Measurements from ENCODE around the gene NBPF8. TPM values are rescaled to one million over a fixed set of nuclear protein-coding genes. Genes with fewer than 3 reads are reported as not detected.
"Not testable (repeated sequence)": the region's sequence is repeated elsewhere in the genome, so short reads cannot be mapped to it uniquely, and the experiment has no call there.

NBPF8 gene, protein sequence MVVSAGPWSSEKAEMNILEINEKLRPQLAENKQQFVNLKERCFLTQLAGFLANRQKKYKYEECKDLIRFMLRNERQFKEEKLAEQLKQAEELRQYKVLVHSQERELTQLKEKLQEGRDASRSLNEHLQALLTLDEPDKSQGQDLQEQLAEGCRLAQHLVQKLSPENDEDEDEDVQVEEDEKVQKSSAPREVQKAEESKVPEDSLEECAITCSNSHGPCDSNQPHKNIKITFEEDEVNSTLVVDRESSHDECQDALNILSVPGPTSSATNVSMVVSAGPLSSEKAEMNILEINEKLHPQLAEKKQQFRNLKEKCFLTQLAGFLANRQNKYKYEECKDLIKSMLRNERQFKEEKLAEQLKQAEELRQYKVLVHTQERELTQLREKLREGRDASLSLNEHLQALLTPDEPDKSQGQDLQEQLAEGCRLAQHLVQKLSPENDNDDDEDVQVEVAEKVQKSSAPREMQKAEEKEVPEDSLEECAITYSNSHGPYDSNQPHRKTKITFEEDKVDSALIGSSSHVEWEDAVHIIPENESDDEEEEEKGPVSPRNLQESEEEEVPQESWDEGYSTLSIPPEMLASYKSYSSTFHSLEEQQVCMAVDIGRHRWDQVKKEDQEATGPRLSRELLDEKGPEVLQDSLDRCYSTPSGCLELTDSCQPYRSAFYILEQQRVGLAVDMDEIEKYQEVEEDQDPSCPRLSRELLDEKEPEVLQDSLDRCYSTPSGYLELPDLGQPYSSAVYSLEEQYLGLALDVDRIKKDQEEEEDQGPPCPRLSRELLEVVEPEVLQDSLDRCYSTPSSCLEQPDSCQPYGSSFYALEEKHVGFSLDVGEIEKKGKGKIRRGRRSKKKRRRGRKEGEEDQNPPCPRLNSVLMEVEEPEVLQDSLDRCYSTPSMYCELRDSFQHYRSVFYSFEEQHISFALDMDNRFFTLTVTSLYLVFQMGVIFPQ
- 1 to 10 TPM in 3 of 4 donors, under 1 TPM in 1; 0.27 to 3.8 (median 1.7) TPM for total RNA-seq

GRCh38 chr1:120414911-120415480, at the start of gene NBPF8:
Gene NBPF8, plus strand, starts transcription at chr1:120415035. Its CDS starts 21,488 bp downstream, at chr1:120436523.
- peak; percentile 88 to 95 for ATAC-seq

DNA sequence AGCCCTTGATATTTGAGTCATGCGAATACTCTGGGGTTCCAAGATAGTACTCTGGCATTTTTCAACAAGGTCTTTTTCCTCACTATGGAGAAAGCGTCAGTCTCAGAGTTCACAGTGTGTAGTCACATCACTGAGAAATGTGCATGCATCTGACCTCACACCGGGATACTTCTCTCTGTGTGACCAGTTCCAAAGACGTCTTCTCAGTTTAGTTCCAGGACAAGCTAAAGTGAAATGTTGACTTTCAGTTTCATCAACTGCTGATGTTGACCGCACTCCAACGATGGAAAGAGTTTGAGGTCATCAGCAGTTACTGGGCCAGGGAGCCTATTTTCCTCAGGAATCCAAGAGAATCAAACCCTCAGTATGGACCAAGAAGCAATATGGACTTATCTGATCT, 47.1 kb upstream of the NBPF8 start:
- H3K4me1 ChIP-seq; H3K9me3 ChIP-seq; DNase-seq; H3K27me3 ChIP-seq; in situ Hi-C loops (cut with MboI; ENCODE audit: low sequenced_read_pairs in 4 of 4); H3K4me3 ChIP-seq; H3K27ac ChIP-seq; ATAC-seq; H3K36me3 ChIP-seq; intact Hi-C loops (cut with DNase I; ENCODE audit: low total_unique reads): not testable (repeated sequence)

More at GRCh38 chr1:120414911-120415480, at the start of gene NBPF8:
- H3K9me3 ChIP-seq; H3K27me3 ChIP-seq; in situ Hi-C loops (cut with MboI; ENCODE audit: low sequenced_read_pairs in 4 of 4); H3K36me3 ChIP-seq; H3K4me1 ChIP-seq; intact Hi-C loops (cut with DNase I; ENCODE audit: low total_unique reads): not testable (repeated sequence)
- H3K27ac ChIP-seq: peak within 1 kb of the TSS; percentile 54 to 76 (median 64)
- TF ChIP-seq POLR2A (IDR thresholded peaks at IDR 0.05): peak in 1 of 2 donors; percentile 7
- peak within 1 kb of the TSS; percentile 59 to 85 (median 72) for H3K4me3 ChIP-seq
- peak; percentile 57 to 78 for DNase-seq

- ATAC-seq; H3K4me3 ChIP-seq; DNase-seq; H3K9me3 ChIP-seq; H3K27me3 ChIP-seq; H3K27ac ChIP-seq; in situ Hi-C loops (cut with MboI; ENCODE audit: low sequenced_read_pairs in 4 of 4); intact Hi-C loops (cut with DNase I; ENCODE audit: low total_unique reads); H3K36me3 ChIP-seq; H3K4me1 ChIP-seq: not testable (repeated sequence)
These were observed 28.2 kb upstream of the NBPF8 start for GRCh38 chr1:120386651-120387050.

DNA sequence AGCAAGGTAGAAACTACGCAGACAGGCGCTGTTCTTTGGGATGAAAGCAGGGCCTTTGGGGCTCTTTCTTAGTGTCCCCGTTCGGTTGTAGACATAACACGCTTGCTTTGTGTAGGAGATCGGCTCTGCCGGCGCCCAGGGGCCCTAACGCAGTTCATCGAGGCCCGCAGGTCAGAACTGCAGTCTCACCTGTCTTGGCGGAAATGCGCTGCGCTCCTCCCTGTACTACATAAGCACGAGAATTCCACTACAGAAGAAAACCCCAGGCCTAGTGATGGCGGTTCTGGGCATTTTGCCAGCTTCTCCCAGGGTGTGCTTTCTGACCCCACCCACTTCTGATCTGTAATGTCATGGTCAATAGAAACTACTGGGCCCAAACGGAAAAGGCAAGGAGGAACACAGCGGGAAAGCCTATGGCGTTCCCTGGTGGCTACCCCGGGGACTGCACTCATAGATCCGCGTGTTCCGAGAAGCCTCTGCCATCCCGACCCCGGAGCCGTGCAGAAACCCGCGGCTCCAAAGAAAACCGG, 26.2 kb upstream of the NBPF8 start:
- H3K27ac ChIP-seq; H3K4me1 ChIP-seq; H3K36me3 ChIP-seq; intact Hi-C loops (cut with DNase I; ENCODE audit: low total_unique reads); in situ Hi-C loops (cut with MboI; ENCODE audit: low sequenced_read_pairs in 4 of 4); ATAC-seq; H3K27me3 ChIP-seq; DNase-seq; H3K9me3 ChIP-seq: not testable (repeated sequence)
- peak overlapping the region in 1 of 4 donors; percentile 17 for H3K4me3 ChIP-seq

DNA sequence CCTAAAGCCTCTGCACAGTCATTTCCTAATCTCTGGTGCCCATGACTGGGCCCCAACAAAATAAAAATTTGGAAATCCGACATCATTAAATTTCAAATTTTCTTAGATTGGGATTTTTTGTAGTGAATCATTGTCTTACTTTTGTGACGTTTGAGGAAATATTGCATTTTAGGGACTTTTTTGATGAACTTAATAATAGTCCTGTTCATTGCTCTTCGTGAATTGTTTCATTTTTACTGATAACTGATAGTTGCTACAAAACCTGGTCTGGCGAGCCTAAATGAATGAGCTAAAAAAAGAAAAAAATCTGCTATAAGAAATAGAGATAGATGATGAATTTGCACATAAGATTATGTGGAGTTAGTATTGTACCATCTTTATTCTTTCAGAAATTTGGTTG, 23.5 kb upstream of the NBPF8 start:
- intact Hi-C loops (cut with DNase I; ENCODE audit: low total_unique reads); H3K4me1 ChIP-seq; ATAC-seq; H3K27me3 ChIP-seq; DNase-seq; H3K36me3 ChIP-seq; H3K4me3 ChIP-seq; in situ Hi-C loops (cut with MboI; ENCODE audit: low sequenced_read_pairs in 4 of 4); H3K9me3 ChIP-seq; H3K27ac ChIP-seq: not testable (repeated sequence)

DNA sequence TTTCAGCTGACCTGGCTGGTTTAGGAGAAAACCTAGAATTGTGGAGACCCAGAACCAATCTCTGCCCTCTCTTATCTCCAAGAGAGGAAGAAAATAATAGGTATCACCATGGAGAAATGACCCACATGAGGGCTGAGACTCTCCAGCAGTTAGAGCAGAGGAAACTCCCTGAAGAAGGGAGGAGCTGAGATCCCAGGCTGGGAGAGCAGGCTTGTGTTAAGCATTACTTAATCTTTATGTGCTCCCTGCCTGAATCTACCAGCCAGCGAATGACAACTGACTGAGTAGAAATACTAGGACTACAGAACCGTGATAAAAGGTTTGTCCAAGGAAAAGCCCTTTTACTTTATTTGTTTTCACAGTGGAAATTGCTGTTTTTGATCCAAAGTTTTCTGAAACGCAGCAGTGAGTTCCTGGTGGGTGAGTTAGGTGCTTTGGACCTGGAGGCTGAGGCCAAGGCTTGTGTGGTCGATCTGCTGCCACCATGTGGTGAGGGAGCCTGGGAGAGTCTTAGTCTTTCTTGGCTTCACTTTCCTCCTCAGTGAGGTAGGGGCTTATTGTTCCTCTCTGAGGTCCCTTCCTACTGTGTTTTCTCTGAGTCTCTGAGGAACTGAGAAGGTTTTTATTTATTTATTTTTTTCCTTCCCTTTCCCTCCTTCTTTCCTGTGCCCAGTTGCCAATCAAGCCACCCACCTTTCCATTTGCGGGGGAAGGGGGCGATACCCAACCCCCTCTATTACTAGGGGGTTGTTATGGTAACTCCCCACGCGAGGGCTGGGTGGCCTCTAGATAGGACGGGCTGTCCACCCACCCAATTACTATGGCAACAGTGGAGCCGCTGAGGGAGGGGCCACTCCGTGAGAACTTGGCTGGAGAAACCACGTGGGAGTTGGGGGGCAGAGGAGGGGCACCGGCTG, 21.3 kb upstream of the NBPF8 start:
- H3K36me3 ChIP-seq; DNase-seq; ATAC-seq; in situ Hi-C loops (cut with MboI; ENCODE audit: low sequenced_read_pairs in 4 of 4); intact Hi-C loops (cut with DNase I; ENCODE audit: low total_unique reads); H3K9me3 ChIP-seq; H3K4me1 ChIP-seq; H3K4me3 ChIP-seq; H3K27me3 ChIP-seq; H3K27ac ChIP-seq: not testable (repeated sequence)
- TF ChIP-seq, protein P1, sequence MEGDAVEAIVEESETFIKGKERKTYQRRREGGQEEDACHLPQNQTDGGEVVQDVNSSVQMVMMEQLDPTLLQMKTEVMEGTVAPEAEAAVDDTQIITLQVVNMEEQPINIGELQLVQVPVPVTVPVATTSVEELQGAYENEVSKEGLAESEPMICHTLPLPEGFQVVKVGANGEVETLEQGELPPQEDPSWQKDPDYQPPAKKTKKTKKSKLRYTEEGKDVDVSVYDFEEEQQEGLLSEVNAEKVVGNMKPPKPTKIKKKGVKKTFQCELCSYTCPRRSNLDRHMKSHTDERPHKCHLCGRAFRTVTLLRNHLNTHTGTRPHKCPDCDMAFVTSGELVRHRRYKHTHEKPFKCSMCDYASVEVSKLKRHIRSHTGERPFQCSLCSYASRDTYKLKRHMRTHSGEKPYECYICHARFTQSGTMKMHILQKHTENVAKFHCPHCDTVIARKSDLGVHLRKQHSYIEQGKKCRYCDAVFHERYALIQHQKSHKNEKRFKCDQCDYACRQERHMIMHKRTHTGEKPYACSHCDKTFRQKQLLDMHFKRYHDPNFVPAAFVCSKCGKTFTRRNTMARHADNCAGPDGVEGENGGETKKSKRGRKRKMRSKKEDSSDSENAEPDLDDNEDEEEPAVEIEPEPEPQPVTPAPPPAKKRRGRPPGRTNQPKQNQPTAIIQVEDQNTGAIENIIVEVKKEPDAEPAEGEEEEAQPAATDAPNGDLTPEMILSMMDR (IDR thresholded peaks at IDR 0.05 in 4 of 5, conservative IDR thresholded peaks at IDR 0.05 in 1 of 5): peak in 1 of 5 experiments; percentile 37

- ATAC-seq; H3K4me1 ChIP-seq; H3K27ac ChIP-seq; intact Hi-C loops (cut with DNase I; ENCODE audit: low total_unique reads); H3K4me3 ChIP-seq; DNase-seq; H3K9me3 ChIP-seq; H3K36me3 ChIP-seq; in situ Hi-C loops (cut with MboI; ENCODE audit: low sequenced_read_pairs in 4 of 4); H3K27me3 ChIP-seq: not testable (repeated sequence)
These were observed 9.5 kb upstream of the NBPF8 start for GRCh38 chr1:120405348-120405747.

DNA sequence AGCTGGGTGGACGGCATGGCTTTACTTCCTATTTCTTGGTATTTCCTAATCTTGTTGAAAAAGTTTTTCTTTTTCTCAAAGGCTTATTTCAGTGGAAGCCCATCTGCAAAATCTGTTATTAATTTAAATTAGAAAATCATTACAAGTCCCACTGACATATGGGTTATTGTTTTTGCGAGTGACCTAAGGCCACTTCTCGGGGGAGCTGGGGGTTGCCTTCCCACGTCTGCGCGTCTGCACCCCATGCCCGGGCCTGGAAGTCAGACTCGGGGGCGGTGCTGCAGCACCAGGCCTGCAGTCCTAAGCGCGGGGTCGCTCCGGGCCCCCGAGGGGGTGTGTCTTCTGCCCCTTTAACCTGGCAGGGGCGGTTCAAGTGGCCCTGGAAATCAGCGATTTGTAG, 384 bp upstream of the NBPF8 start:
- H3K27me3 ChIP-seq; H3K9me3 ChIP-seq; DNase-seq; in situ Hi-C loops (cut with MboI; ENCODE audit: low sequenced_read_pairs in 4 of 4); H3K36me3 ChIP-seq; H3K4me1 ChIP-seq; ATAC-seq; intact Hi-C loops (cut with DNase I; ENCODE audit: low total_unique reads): not testable (repeated sequence)
- H3K4me3 ChIP-seq: peak overlapping the region; percentile 59 to 85 (median 72)
- peak overlapping the region in 1 of 4 donors; percentile 76 for H3K27ac ChIP-seq

DNA sequence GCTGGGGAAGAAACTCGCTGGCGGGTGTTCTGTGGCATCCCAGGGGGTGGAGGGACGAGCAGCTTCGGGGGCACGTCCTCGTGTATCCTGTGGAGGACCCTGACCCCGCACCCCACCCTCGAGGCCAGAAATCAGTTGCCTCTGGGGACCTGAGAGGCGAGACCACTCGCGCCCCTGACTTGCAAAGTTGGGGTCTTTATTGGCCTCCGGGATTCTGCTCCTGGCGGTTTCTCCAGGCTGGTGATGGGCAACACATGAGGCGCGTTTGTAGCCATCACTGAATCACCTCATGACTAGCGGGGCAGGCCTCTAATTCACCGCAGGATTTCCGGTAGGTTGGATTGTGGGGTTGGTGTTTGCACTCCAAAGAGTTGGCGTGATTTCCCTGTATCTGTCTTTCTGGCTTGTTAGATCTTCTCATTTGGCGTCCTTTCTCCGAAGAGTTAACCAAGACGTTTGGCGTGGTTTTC, 692 bp downstream of the NBPF8 start:
- peak overlapping the region in 3 of 4 donors; percentile 46 to 76 (median 70) for H3K27ac ChIP-seq
- H3K9me3 ChIP-seq; ATAC-seq; H3K36me3 ChIP-seq; in situ Hi-C loops (cut with MboI; ENCODE audit: low sequenced_read_pairs in 4 of 4); H3K4me1 ChIP-seq; H3K27me3 ChIP-seq; intact Hi-C loops (cut with DNase I; ENCODE audit: low total_unique reads): not testable (repeated sequence)
- H3K4me3 ChIP-seq: peak overlapping the region; percentile 17 to 85 (median 68)
- DNase-seq: peak in 1 of 2 donors; percentile 17
